Posterior cingulate gyrus (tissue), 11 donors: ENCODE measurements around the gene SMAD3.

Experiments used
- DNase-seq, 10 donors: peaks; one replicate each; pipeline versions ENCODE4 v3.0.0 to v3.0.0-alpha.2; 2020 to 2021; ENCODE audit warnings: mixed read lengths in 3 of 10
- intact Hi-C: fragments of 100-400 bp; cut with DNase I; formaldehyde crosslinking; loops from one replicate; pipeline ENCODE4 v1.15.1; 2023

SMAD3 gene

DNA sequence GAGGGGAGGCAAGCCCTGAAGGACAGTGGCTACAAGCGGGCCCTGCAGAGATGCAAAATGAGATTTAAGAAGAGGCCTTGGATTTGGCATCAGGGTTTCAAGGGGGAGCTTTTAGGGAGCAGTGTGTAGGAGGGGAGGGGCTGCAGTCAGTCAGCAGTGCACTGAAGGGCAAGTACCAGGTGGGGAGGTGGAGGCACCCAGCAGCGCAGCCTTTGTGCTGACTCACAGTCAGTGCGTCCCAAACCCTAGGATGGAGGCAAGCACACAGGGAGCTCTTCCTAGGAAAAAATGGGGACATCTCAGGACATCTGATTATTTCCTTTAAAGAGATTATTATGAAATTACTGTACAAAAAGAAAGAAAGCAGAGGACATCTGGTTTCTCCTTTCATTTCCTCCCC lies 109.0 kb downstream of the SMAD3 start:
- intact Hi-C loops = no loop called here
- DNase-seq = peak in 2 of 10 donors; percentile 15 to 49

DNA sequence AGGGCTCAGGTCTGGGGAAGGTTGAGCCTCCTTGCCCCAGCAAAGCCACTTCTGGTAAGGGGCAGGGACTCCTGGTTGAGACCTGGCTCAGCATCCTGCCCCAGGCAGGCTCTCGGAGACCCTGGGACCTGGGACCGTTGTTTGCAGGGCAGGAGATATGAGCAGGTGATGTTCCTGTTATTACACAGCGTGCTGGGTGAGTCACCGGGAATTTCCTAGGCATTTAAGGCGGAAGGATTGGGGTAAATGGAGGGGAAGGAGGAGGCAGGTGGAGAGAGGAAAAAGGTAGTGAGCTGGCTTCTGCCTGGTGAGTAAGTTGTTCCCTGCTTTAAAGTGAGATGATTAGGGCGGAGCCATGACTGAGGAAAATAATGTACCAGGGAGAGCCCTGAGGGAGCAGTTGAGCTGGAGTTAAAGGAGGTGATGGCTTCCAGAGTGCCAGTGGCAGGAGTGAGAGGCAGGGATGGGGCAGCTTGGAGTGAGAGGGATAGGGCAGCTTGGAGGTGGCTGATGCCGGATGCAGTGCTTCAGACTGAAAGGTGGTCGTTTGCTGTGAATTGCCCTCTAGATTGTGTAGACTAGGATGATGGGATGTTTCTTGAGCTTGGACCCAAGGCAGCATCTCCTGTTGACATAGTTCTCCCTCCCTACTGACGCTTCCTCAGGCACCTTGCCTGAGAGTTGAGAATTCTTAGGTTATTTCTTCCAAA lies 109.6 kb downstream of the SMAD3 start:
- intact Hi-C loops = no loop called here
- DNase-seq = no peak

DNA sequence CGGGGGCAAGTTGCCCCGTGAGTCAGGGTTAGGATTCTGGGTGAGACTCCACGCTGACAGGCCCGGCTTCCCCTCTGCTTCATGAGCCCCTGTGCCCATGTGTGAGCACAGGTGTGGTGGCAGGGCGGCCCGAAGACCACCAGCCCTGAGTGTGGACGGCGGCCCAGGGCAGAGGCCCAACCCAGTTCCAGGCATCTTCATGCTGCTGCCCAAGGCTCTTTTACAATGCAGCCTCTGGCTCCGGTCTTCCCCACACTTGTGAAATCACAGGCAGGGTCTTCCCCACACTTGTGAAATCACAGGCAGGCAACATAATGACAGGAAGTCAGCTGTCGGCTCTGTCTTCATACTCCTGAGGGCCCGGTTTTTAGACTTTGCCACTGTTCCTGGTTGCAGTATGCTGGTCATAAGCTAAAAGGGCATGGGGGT lies 110.3 kb downstream of the SMAD3 start:
- intact Hi-C loops = no loop called here
- DNase-seq = peak in 2 of 10 donors; percentile 64 to 77

DNA sequence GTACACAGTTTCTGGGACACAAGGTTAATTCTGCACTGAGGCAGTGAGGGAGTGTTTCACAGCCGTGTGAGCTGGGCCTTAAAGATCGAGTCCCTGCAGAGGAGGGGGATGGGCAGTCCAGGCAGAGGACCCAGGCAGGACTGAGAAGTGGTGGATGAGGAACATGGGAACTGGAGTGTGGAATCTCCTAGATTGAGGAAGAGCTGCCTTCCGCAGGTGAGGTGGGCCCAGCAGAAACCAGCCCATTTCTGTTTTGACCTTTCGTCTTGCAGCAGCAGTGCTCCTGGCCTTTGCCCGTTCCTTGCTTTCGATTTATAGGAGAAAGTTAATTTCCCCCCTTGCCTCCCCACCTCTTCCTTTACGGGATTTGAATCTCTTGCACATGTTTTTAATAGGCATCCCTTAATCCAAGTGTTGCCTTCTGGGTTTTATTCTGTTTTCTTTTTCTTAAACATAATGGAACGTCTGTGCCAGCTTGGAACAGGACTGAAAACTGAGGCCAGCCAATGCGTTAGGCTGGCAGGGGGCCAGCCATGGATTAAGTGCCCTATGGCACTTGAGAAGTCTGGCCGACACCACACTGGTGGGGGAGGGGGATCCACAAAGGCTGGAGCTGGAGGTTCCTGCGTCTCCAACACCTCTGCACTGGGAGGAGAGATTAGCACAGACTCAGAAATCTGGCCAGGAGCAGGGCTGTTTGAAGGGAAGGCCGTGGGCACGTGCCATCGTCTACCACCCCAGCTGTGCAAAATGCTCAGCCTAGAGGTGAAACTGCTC lies 111.0 kb downstream of the SMAD3 start:
- peak in 2 of 10 donors; percentile 67 to 81 for DNase-seq
- intact Hi-C loops = no loop called here

DNA sequence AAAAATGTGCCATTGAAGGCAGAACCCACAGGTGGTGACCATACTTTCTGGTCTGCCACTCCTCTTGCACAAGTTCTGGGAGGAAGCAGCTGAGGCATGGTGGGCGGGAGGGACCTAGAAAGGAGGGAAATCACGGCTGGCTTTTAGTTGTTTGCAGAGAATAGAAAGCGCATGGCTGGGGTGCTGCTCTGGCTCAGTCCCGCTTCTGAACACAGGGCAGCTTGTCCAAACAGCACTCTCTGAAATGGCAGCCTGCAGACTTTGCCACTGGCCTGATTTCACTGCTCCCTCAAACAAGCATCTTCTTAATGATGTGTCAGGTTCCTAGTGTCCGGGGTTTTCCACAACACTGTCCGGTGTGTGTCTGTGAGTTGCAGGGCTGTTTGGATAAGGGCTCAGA lies 112.3 kb downstream of the SMAD3 start:
- peak in 1 of 10 donors; percentile 74 for DNase-seq
- intact Hi-C loops = no loop called here

DNA sequence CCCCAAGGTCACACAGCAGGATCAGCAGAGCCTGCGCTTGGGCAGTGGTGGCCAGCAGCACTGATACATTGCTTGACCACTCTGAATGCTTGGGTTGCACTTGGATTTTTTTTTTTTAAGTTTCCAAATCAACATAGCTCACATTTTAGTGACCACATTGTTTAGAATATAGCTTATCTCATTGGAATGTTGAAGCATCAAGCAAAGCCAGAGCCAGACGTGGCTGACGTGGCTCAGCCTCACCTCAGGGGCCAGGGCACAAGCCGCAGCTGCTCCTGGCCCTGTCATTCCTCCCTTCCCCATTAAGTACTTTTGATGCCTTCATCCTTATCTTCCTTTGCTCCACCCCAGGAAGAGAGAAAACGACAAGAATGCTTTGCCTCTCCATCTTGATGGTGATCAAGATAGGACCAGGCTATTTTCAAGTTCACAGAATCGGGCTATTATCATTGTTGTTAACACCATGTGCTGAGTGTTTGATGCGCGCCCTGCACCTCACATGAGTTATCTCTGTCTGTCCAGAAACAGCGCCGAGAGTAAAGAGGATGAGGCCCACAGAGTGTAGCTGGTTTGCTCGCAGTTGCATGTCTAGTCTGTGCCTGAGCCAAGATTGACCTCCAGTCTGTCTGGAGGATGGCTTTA lies 113.3 kb downstream of the SMAD3 start:
- DNase-seq = peak in 1 of 10 donors; percentile 8
- intact Hi-C loops = no loop called here

DNA sequence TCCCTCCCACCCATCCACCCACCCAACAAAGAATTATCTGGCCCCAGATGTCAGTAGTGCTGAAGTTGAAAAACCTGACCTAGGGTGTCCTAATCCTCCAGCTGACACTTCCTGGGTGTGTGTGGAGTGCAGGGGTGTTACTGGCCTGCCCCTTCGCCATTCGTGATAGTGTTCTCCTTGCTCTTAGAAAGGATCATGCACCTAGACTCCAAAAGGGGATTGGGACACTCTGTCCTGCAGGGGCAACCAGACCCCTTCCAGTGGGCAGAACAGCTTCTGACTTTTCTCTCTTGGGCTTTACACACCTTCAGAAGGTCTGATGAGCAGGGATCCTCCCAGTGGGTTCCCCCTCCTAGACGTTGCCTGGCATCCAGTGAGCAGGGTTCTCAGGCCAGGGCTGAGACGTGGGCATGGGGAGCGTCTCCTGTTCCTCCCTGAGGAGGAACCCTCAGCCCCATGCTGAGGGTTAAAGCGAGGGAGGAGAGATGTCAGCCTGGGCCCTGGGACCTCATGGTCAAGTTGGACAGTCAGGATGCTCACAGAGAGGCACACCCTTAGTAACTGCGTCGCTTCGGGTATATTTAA lies 114.1 kb downstream of the SMAD3 start:
- intact Hi-C loops = no loop called here
- peak in 1 of 10 donors; percentile 6 for DNase-seq

DNA sequence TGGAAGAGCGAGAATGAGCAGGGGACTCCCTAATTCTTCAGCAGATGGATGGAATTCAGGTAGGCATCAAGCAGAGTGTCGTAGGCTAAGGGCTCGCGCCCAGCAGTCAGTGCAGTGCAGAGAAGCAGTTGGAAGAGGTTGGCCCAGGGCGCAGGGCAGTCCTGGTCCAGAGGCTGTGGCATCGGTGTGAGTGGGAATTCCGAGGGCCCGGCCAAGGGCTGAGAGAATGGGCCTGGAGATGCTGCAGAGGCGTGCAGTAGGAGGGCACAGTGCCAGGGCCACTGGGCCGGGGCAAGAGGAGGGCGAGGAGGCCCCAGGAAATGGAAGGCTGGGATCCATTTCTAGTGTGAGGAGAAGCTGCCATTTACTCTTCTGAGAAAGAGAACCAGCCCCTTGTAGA lies 114.6 kb downstream of the SMAD3 start:
- peak in 2 of 10 donors; percentile 1 to 49 for DNase-seq
- intact Hi-C loops = no loop called here

DNA sequence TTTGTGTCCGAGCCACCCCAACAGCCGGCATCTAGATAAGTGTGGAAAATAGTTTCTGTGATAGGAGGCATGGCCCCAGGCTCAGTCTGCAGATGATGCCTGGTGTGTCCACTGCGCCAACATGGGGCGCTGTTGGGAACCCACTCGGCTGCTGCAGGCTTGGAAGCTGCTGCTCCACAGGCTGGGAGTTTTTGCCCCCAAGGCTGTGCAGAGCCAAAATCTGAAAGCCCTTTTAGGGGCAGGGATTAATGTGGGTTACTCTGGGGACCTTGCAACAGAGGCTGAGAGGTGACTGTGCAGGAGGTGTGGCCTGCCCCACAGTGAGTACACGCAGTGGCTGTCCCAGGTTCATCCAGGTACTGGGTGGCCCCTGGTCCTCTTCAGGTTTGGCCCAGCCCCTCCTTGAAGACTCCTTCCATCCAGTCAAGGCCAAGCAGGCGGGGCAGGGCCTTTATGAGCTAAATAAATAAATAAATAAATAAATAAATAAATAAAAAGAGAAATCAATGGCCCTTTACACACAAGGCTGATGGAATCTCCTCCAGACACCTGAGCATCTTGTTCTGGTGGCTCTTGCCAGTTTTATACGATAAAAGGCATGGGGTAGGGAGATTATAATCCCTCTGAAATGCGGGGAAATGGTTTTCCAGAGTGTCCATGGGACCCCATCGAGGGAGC lies 115.3 kb downstream of the SMAD3 start:
- DNase-seq = peak in 2 of 10 donors; percentile 9 to 60
- intact Hi-C loops = no loop called here

DNA sequence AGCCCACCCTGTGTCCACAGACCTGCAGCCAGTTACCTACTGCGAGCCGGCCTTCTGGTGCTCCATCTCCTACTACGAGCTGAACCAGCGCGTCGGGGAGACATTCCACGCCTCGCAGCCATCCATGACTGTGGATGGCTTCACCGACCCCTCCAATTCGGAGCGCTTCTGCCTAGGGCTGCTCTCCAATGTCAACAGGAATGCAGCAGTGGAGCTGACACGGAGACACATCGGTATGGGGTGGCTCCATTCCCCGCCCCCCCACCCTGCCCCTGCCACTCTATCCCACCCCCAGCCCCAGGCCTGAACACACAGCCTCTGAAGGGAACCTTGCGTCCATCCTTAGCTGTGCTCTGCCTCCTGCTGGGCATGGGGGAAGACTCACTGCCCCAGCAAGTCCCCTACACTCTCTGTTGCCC lies 115.8 kb downstream of the SMAD3 start:
- intact Hi-C loops = no loop called here
- peak in 1 of 10 donors; percentile 4 for DNase-seq

DNA sequence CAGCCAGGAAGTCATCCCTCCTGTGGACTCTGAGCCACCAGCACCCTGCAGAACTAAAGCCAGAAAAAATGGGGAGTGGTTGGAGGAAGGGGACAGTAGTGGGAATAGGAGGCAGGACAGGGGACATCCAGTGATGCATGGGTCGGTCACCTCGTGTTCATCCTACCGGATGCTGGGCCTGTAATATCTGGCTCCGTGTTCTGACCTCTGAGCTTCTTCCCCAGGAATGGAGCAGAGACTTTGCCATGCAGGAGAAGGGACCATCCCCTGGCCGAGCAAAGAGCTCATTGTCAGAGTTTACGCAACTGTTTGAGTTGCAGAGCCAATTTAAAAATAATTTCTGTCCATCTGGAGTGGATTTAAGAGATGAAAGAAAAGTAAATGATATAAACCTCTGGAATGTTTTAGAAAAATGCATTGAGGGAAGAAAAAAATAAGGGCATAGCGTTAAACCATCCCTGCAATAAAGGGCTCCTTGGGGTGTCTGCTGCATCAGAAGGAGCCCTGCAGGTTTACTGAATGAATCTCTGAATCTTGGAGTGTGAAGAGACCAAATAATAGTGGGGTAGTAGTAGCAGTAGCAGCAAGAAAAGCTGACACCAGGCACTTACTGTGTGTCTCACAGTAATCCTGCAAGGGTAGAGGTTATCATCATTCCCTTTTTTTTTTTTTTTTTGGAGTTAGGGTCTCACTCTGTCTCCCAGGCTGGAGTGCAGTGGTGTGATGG lies 118.2 kb downstream of the SMAD3 start:
- DNase-seq = peak in 1 of 10 donors; percentile 2
- intact Hi-C loops = no loop called here

DNA sequence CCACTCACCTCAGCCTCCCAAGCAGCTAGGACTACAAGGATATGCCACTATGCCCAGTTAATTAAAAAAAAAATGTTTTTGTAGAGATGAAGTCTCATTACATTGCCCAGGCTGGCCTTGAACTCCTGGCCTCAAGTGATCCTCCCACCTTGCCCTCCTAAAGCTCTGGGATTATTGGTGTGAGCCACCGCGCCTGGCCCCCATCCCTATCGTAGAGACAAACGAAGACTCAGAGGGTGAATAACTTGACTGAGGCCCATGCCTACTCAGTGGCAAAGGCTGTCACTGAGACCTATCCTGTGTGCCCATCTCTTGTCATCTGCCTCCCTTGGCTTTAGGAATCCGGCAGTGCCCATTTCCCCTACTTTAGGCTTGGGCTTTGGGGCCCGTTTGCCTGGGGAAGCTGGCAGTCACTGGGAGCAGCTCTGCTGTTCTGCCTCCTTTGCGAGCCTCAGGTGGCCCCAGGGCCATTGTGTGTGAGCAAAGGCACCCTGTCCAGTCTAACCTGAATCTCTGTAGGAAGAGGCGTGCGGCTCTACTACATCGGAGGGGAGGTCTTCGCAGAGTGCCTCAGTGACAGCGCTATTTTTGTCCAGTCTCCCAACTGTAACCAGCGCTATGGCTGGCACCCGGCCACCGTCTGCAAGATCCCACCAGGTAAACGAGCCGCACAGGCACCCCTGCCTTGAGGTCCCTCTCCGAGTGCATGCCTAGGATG lies 119.0 kb downstream of the SMAD3 start:
- intact Hi-C loops = no loop called here

DNA sequence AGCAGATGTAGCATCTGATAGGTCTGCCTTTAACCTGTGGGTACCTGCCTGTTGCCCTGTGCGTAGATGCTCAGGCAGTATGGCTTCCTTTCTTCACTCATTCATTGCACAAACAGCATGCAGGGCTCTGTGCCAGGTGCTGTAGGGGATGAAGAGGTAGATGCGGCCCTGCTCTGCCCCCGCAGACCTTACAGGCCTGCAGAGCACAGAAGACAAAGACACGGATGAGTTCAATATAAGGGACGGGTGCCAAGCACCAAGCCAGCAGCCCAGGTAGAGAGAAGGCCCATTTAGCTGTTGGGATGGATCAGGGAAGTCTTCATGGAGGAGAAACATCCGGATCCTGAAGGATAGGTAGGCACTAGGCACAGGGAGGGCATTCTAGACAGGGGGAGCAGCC lies 119.6 kb downstream of the SMAD3 start:
- intact Hi-C loops = no loop called here
- DNase-seq = peak in 1 of 10 donors; percentile 1

More for the DNA sequence above, 119.0 kb downstream of the SMAD3 start:
- DNase-seq = peak in 3 of 10 donors; percentile 10 to 69 (median 64)

DNA sequence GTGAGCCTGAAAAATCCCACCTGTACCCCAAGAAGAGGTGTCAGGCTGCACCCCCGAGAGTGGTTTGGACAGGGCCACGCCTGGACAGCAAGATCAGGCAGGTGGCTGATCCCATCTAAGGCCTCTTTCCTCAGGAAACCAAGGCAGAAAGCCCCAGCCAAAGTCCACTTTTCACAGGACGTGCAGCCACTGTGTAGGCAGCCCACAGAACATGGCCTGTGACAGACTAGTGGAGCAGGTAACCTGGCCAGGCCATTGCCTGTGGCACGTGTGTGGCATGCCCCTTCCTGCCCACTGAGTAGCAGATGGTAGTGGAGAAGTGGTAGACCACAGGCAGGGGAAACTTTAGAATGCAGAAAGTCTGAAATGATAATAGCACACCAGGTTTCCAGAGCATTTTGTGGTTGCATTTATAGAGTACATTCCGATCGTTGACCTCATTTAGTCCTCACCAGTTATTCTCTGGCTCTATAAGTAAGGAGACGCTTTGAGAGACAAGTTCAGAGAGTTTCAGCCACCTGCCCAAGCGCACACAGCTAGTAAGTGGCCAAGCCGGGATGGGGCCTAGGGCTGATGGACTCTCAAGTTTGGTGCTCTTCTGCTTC lies 120.3 kb downstream of the SMAD3 start:
- DNase-seq = peak in 2 of 10 donors; percentile 5 to 47
- intact Hi-C loops = no loop called here

DNA sequence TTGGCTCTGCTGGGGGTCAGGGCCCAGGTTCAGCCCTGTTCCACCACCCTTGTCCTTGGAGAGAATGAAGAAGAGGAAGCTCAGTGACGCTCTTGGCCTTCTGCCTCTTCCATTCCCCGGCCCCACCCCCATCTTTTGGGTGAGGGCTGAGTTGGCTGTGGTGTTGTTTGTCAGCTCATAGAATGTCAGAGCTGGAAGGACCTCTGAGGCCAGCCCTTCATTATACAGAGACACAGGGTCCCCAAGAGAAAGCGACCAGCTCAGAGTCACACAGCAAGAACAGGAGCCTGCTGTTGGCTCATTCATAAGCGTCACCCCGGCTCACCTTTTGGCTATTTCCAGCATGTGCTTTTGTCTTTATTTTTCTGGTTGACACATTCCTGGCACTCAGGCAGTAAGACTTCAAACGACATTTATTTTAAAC lies 120.8 kb downstream of the SMAD3 start:
- DNase-seq = peak in 2 of 10 donors; percentile 17 to 74
- intact Hi-C loops = no loop called here

DNA sequence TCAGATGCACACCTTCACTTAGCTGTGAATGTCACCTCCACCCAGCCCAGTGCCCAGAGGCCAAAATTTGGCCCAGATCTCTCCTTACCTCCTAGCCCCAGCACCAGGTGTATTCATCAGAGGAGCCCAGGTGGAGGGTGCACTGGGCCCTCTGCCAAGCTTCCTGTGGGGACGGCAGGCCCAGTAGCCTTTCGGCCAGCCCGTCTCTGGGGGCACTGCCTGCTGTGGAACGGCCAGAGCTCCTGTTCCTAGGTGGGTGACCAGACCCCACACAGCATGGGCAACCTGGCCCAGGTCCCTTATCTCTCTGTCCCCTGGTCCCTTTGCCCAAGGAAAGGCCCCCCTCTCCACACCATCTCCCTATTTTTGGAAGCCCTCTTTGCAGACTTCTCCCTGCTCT lies 121.3 kb downstream of the SMAD3 start:
- intact Hi-C loops = no loop called here
- DNase-seq = peak in 1 of 10 donors; percentile 68

DNA sequence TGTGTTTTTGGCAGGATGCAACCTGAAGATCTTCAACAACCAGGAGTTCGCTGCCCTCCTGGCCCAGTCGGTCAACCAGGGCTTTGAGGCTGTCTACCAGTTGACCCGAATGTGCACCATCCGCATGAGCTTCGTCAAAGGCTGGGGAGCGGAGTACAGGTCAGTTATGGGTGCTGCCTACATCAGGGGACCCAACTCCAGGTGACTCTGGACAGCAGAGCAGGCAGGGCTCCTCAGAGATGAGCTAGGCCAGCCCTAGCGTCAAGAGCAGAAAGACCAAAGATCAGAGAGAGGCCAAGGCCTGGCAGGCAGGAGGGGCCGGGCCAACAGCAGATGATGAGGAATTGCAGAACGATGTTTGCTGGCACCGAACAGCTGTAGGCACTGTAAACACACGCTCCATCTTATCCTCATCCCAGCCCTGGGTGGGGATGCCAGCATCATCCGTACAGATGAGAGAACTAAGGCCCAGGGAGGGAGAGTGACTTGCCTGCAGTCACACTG lies 122.0 kb downstream of the SMAD3 start:
- peak in 1 of 10 donors; percentile 62 for DNase-seq
- intact Hi-C loops = no loop called here

DNA sequence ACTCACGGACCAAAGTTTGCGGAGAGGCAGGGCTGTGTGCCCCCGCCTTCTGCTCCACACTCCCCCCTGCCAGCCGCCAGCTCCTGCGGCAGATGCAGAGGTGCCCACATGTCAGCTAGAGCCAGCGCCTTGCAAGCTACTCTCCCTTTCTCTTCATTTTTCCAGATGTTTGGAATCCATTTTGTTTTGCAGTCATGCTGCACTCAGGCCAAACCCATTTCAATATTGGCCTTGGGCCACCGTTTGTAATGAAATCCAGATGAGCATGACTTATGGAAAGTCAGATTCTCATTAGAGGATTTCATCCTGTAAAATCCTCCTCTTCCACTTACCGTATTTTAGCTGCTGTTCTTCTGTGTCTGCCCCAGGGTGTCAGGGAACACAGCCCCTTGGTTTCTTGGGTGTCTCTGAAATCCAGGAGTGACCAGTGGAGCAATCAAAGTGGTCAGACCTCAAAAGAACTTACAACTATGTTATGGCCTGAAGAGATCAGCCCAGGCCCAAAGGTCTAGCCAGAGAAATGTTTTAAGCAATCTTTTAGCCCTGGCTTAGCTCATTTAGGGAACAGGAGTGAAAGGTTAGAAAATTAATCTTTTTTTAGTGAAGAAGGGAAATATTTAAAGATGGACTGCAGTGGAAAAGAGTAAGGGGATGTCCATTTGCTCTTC lies 123.3 kb downstream of the SMAD3 start:
- DNase-seq = no peak
- intact Hi-C loops = no loop called here
